HG03280 (cell line): ENCODE data around the gene PEX10.
A peak's percentile ranks its signal among the peaks of the same experiment; 100 is the strongest.

Experiments
- ATAC-seq: cut with Tn5 transposase; IDR thresholded peaks from one replicate; pipeline ENCODE4 v1.9.1; 2021; ENCODE audit warnings: mild to moderate bottlenecking, moderate library complexity; ENCODE audit not compliant: unreplicated experiment

PEX10 gene

DNA sequence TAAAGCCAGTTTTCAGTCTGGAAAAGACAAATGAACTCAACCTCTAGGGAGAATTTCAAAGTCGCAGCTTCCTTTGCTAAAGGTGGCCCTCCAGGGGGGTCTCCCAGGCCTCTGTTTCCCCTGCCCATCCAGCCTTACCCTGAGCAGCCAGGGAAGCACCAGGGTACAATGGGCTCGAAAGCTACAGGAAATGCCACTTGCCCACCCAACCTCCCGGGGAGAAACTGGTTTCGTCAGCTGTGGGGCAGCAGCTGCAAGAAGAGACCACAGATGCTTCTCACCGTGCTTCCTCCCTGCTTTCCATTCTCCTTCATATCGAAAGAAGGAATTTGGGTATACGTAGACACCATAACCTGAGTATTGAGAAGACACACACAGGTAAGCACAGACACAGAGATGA, 22.7 kb downstream of the PEX10 start:
- no peak for ATAC-seq

DNA sequence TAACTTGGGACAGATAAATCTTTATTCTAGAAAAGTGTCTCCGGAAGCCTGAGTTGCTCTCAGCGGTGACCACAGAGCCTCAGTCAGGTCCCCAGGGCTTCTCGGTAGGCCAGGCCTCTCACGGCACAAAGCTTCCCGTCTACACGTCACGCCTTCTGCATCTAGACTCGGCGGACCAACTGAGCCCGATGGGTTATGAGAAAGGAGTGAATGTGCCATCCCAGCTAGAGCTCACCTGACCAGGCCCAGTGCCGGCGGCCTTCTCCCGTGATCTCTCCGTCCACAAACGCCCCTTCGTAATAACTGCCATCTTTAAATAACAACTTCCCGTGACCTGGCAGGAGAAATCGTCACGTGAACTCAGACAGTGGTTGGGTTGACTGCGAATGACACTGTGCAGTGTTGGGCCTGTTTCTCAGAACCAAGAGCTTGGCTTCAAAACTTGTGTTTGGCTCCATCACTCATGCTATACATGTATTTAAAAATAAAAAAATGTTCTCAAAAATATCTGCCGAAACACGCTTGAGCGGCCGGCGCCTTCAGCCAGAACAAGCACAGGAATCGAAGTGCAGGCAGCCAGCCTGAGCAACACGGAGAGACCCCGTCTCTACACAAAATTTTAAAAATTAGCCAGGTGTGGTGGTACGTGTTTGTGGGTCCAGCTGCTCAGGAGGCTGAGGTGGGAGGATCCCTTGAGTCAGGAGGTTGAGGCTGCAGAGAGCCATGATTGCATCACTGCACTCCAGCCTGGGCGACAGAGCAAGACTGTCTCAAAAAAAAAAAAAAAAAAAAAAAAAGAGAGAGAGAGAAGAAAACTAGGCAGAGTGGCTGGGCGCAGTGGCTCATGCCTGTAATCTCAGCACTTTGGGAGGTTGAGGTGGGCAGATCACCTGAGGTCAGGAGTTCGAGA, 24.1 kb downstream of the PEX10 start:
- no peak for ATAC-seq

- ATAC-seq, result no peak
Observed at GRCh38 chr1:2386636-2387611, 25.4 kb downstream of the PEX10 start.

- no peak for ATAC-seq
Observed at GRCh38 chr1:2385606-2386280, 26.6 kb downstream of the PEX10 start.

- ATAC-seq, result no peak
Observed at GRCh38 chr1:2384941-2385481, 27.4 kb downstream of the PEX10 start.

DNA sequence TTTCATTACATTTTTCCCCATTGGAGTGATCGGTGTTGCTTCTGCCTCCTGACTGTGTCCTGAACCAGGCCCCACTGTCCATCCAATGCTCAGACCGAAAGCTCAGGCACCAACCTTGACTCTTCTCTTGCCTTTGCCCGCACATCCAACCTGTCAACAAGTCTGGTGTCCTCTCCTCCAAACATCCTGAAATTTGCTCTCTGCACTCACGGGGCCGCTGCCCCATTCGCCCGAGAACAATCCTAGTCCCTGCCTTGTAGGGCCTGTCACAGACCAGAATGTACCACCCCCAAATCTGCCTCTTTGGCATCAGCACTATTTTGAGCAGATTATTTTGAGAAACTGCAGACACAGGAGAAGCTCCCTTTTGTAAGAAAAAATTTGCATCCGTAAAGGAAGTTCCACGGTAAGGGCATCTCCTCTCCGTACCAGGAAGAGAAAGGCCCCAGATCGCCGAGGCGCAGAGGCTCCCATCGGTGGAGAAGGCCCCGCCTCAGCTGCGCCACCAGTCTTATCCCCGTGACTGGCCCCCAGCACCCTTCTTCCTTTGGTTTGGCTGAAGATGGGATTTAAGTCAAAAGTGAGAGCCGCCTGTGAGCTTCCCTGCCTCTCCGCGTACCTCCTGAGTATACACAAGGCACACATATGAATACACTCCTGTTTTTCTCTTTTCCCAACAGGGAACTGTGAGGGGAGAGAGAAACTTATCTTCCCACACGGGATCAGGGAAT, 28.1 kb downstream of the PEX10 start:
- ATAC-seq, result no peak

GRCh38 chr1:2383576-2383975, 28.8 kb downstream of the PEX10 start:
- no peak for ATAC-seq

GRCh38 chr1:2382621-2383361, 29.6 kb downstream of the PEX10 start:
- ATAC-seq, result no peak

- ATAC-seq, result peak; percentile 52
Observed at GRCh38 chr1:2381741-2382620, 30.4 kb downstream of the PEX10 start.

GRCh38 chr1:2380816-2381591, 31.4 kb downstream of the PEX10 start:
- no peak for ATAC-seq

DNA sequence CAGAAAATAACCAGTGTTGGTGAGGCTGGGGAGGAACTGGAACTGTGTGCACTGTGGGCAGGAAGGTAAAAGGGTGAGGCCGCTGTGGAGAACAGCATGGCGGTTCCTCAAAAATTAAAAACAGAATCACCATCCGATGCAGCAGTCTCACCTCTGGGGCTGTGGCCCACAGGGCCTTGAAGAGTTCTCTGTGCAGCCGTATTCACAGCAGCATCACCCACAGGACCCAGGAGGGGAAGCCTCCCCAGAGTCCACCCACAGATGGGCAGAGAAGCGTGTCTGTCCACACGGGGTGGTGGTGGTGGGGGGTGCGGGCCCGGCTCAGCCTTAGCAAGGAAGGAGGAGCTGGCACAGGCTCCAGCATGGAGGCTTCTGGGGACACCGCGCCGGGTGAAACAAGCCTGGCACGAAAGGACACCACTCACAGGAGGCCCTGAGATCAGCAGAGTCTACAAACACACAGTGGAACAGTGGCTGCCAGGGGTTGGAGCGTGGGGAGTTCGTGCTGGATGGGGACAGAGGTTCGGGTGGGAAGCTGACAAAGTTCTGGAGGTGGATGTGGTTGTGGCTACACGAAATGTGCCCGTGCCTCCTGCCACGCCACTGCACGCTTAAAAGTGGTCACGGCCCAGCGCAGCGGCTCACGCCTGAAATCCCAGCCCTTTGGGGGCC, 32.5 kb downstream of the PEX10 start:
- ATAC-seq, result no peak

DNA sequence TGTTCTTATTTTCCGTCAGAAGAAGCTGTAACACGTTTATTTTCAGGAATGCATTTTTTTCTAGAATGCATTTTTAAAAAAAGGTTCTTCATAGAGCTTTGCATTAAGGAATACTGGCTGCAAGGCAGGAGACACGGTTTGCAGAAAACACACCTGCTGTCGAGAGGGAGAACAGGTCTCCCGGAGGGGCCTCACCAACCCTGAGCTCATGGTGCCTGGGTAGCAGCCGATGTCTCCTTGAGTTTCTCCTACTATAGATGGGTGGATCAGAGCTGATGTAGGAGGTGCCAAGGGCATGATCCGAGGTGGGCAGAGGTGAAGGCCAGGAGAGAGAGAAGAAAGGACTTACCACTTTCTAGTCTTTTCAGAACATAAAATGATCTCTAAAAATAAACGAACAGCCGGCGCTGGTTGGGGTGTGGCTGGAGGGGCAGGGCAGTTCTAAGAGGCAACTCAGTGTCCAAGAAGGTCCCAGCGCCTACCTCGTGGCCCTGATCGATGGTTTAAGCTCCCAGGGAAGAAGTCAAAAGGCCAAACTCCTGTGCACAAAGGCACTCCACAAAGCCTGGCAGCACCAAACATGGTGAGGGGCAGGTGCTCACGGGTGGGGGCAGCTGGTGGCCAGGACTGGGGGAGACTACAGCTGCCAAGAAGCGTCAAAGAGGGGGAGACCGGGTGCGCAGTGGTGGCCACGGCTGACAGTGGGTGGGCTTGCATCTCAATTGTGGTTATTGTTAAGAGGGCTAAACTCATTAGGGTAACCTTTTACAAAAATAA, 33.2 kb downstream of the PEX10 start:
- ATAC-seq, result no peak

GRCh38 chr1:2378441-2378851, 33.9 kb downstream of the PEX10 start:
- no peak for ATAC-seq

- ATAC-seq, result no peak
Observed at GRCh38 chr1:2377751-2378440, 34.5 kb downstream of the PEX10 start.

GRCh38 chr1:2376931-2377672, 35.3 kb downstream of the PEX10 start:
- no peak for ATAC-seq
